Heart right ventricle (tissue), 16 donors: ENCODE data around the gene AFF1. TPM values are rescaled to one million over a fixed set of nuclear protein-coding genes. Genes with fewer than 3 reads are reported as not detected.

Source experiments
- ATAC-seq, 8 donors: fragments of 200-7000 bp; cut with Tn5 transposase; one replicate each; pipeline ENCODE4 v1.9.1; 2020; ENCODE audit warnings: mild to moderate bottlenecking in 8 of 8, moderate library complexity in 8 of 8, moderate number of reproducible peaks in 1 of 8
- DNase-seq, 2 donors: peaks; one replicate each; pipeline ENCODE4 v3.0.0-alpha.2; 2020
- H3K27ac ChIP-seq, 10 donors: fragments of 200-600 bp; sonication (generic) in 2 of 10; one replicate each; pipeline versions ENCODE4 v1.5.0 to v1.8.0; 2020 to 2022; ENCODE audit warnings: mild to moderate bottlenecking in 3 of 10
- H3K27me3 ChIP-seq, 7 donors: fragments of 200-600 bp; one replicate each; pipeline ENCODE4 v1.8.0; 2021 to 2022; ENCODE audit warnings: mild to moderate bottlenecking in 2 of 7
- H3K36me3 ChIP-seq, 9 donors: fragments of 200-600 bp; sonication (generic) in 1 of 9; one replicate each; pipeline versions ENCODE4 v1.5.0 to v1.8.0; 2020 to 2022; ENCODE audit warnings: mild to moderate bottlenecking in 2 of 9
- H3K4me1 ChIP-seq, 9 donors: fragments of 200-600 bp; sonication (generic) in 1 of 9; one replicate each; pipeline versions ENCODE4 v1.5.0 to v1.8.0; 2020 to 2022; ENCODE audit warnings: mild to moderate bottlenecking in 4 of 9
- H3K4me3 ChIP-seq, 10 donors: fragments of 200-600 bp; sonication (generic) in 2 of 10; one replicate each; pipeline versions ENCODE4 v1.5.0 to v1.8.0; 2020 to 2022; ENCODE audit warnings: mild to moderate bottlenecking in 7 of 10, moderate library complexity in 2 of 10
- H3K9me3 ChIP-seq, 11 donors: fragments of 200-600 bp in 10 of 11; sonication (generic) in 2 of 11; one replicate each; pipeline versions ENCODE4 v1.5.0 to v1.8.0; 2013 to 2022; ENCODE audit warnings: mild to moderate bottlenecking in 2 of 11, control low read depth in 1 of 11, moderate library complexity in 1 of 11
- CTCF ChIP-seq, 9 donors: fragments of 200-600 bp; sonication (generic) in 2 of 9; IDR thresholded peaks; one replicate each; pipeline versions ENCODE4 v1.5.0 to v1.8.0; 2021 to 2022; ENCODE audit warnings: antibody characterized with exemption in 9 of 9, mild to moderate bottlenecking in 5 of 9, moderate library complexity in 1 of 9
- WGBS, 2 donors: extraction: QIAGEN DNeasy Blood & Tissue Kit; methylation state at CpG; one replicate each; pipeline ENCODE4 v1.1.7; 2013; ENCODE audit warnings: inconsistent platforms in 1 of 2; 5-methylcytosine and 5-hydroxymethylcytosine counted together
- intact Hi-C, 10 donors: fragments of 100-400 bp; cut with DNase I; formaldehyde crosslinking; loops; one replicate each; pipeline versions ENCODE4 v1.11.1 to v1.14.2; 2022
- polyA plus RNA-seq, 2 donors: library from polyadenylated mRNA; stranded (reverse); fragments of 200-250 nt; gene quantifications; one replicate each; pipeline ENCODE4 v1.2.3, GENCODE V29; 2013
- total RNA-seq, 10 donors: library from RNA; stranded (reverse); fragmentation: NEBNext Ultra II Directional in 3 of 10; extraction: Animal tissue kit (Norgen Biotek cat#: 25700) in 3 of 10; gene quantifications; one replicate each; pipeline versions ENCODE4 v1.2.1 to v1.2.4, GENCODE V29; 2021 to 2023
- donor health status: Arrhythmogenic right ventricular cardiomyopathy.
- donor health status: ischemic (EF 13 %, LVEDD 7.1; RV severe dilation, severe dysfunction).
- donor health status: healthy with polysubstance abuse.
- donor health status: DM: no; HTN: yes; CAD: no.
- donor health status: DM: no; HTN: no; CAD: no.
- donor health status: ischemic (EF 25% LVEDD 6.9; RV normal size, moderate dysfunction).
- donor health status: ischemic (EF 25% LVEDD 5.7; RV mildly dilated, moderate dysfunction).
- donor health status: healthy.
- donor health status: DM: yes; HTN: yes; CAD: no.
- donor health status: Ischemic cardiomyopathy.
- donor health status: ischemic (EF 35%, LVEDD 5.7; RV mildly dilated, moderate dysfunction).
- donor health status: nonischemic (EF 11% LVEDD 7.7; RV severe dilation, severe dysfunction).
- donor health status: DM: yes; HTN: yes; CAD: no.
- donor health status: PGD.
- donor health status: ischemic (EF 29% LVEDD 5.4; RV normal size, mild dysfunction).
- donor health status: nonischemic (EF 23%, LVEDD 6.1; RV moderate dilation, normal function).

The AFF1 gene
- total and polyA plus RNA-seq, 12 donors: 44.4 to 90.2 (median 74.5) TPM

GRCh38 chr4:87150498-87151261 lies 215.9 kb downstream of the AFF1 start:
- no peaks in the 10 kb centered on the region for H3K9me3 ChIP-seq
- ATAC-seq (peak; percentile 62 to 86 (median 72)), DNase-seq (peak in 1 of 2 donors; percentile 67)
- intact Hi-C loops: loop anchor here in 9 of 10 donors (1.0 to 5.0 kb wide), 6 partner anchors 72 to 87 kb away; partner anchors contain the start of gene KLHL8 (in 1 of the 9)
- no peak overlapping the region for H3K27ac ChIP-seq
- peak; percentile 70 to 96 (median 90) for TF ChIP-seq CTCF (IDR thresholded peaks at IDR 0.05)
- no peaks in the 10 kb centered on the region for H3K27me3 ChIP-seq
- H3K4me1 ChIP-seq: no peaks in the 10 kb centered on the region
- no peak overlapping the region for H3K4me3 ChIP-seq
- H3K36me3 ChIP-seq: peaks cover 0 to 7% (median 0%) of the 10 kb centered on the region in 9 donors
- 50 to 53% methylated on average over 2 of the region's 2 CpGs for WGBS, 2 donors

- ATAC-seq: no peak
- Histone ChIP-seq H3K36me3 (no peaks in the 10 kb centered on the region), H3K9me3 (no peaks in the 10 kb centered on the region), H3K4me3 (no peak overlapping the region), H3K4me1 (no peaks in the 10 kb centered on the region), H3K27me3 (no peaks in the 10 kb centered on the region), H3K27ac (no peak overlapping the region)
- TF ChIP-seq CTCF (IDR thresholded peaks at IDR 0.05): no peak
- DNase-seq: no peak
- intact Hi-C loops: loop anchor here in 8 of 10 donors (1.0 to 5.0 kb wide), 5 partner anchors 71 to 86 kb away; partner anchors contain the start of gene KLHL8 (in 1 of the 8)
- WGBS, 2 donors: 79 to 96% methylated on average over 1 of the region's 1 CpG
These were observed 216.9 kb downstream of the AFF1 start for GRCh38 chr4:87151730-87152129.

GRCh38 chr4:87152310-87153041 lies 217.7 kb downstream of the AFF1 start:
- ATAC-seq (no peak), DNase-seq (no peak)
- Histone ChIP-seq H3K9me3 (no peaks in the 10 kb centered on the region), H3K36me3 (no peaks in the 10 kb centered on the region), H3K27me3 (no peaks in the 10 kb centered on the region), H3K27ac (no peak overlapping the region), H3K4me1 (no peaks in the 10 kb centered on the region), H3K4me3 (no peak overlapping the region)
- no peak for TF ChIP-seq CTCF (IDR thresholded peaks at IDR 0.05)
- WGBS, 2 donors: 87 to 88% methylated on average over 14 of the region's 14 CpGs
- intact Hi-C loops: loop anchor here in 3 of 10 donors (5.0 kb wide), 3 partner anchors 70 to 85 kb away; partner anchors contain the start of gene KLHL8 (in 1 of the 3)

GRCh38 chr4:87153078-87153870 lies 218.5 kb downstream of the AFF1 start:
- no peak overlapping the region for H3K27ac ChIP-seq
- 76 to 79% methylated on average over 4 of the region's 4 CpGs for WGBS, 2 donors
- H3K4me3 ChIP-seq: no peak overlapping the region
- no peaks in the 10 kb centered on the region for H3K4me1 ChIP-seq
- ATAC-seq: no peak
- intact Hi-C loops: loop anchor here in 3 of 10 donors (5.0 kb wide), 3 partner anchors 69 to 84 kb away; partner anchors contain the start of gene KLHL8 (in 1 of the 3)
- DNase-seq: no peak
- H3K36me3 ChIP-seq: no peaks in the 10 kb centered on the region
- no peaks in the 10 kb centered on the region for H3K27me3 ChIP-seq
- no peaks in the 10 kb centered on the region for H3K9me3 ChIP-seq
- TF ChIP-seq CTCF (IDR thresholded peaks at IDR 0.05): no peak
